ENCODE data around the gene OR6B3.
A peak's percentile ranks its signal among the peaks of the same experiment; 100 is the strongest.

Gene OR6B3

GRCh38 chr2:240055177-240055917 is 2.0 kb upstream of the OR6B3 start:
- no peaks in the 10 kb centered on the region for H3F3A ChIP-seq (ENCODE audit: low read depth)
- no peaks in the 10 kb centered on the region for H3K9me3 ChIP-seq (ENCODE audit: insufficient read depth, low read depth, low read length)
- no peaks in the 10 kb centered on the region for H3K27me3 ChIP-seq (ENCODE audit: insufficient read depth, low read length, poor library complexity, severe bottlenecking)
- no peak overlapping the region for H3K9ac ChIP-seq (ENCODE audit: low read depth, low read length, poor library complexity, severe bottlenecking)
- no peak overlapping the region for H3K4me2 ChIP-seq (ENCODE audit: low read depth, low read length, poor library complexity, severe bottlenecking)
- no peak overlapping the region for H3K4me3 ChIP-seq (ENCODE audit: low read length, poor library complexity, severe bottlenecking)
- no peaks in the 10 kb centered on the region for H3K4me1 ChIP-seq (ENCODE audit: insufficient read depth, low read length, poor library complexity, severe bottlenecking)
- TF ChIP-seq EZH2phosphoT487 (IDR thresholded peaks at IDR 0.05; ENCODE audit: borderline replicate concordance) (no peak), CTCF (conservative IDR thresholded peaks at IDR 0.05; ENCODE audit: low read length) (no peak)
- H3K9me2 ChIP-seq (replicated peaks; ENCODE audit: low read depth, low read length): no peaks in the 10 kb centered on the region
- no peaks in the 10 kb centered on the region for H4K20me1 ChIP-seq (ENCODE audit: insufficient read depth, low read length, poor library complexity, severe bottlenecking)
- H3K36me3 ChIP-seq (ENCODE audit: insufficient read depth, low read length): no peaks in the 10 kb centered on the region
- H3K79me2 ChIP-seq (ENCODE audit: insufficient read depth, low read length): no peaks in the 10 kb centered on the region
- peak overlapping the region; percentile 64 for H2AFZ ChIP-seq (ENCODE audit: low read length)

DNA sequence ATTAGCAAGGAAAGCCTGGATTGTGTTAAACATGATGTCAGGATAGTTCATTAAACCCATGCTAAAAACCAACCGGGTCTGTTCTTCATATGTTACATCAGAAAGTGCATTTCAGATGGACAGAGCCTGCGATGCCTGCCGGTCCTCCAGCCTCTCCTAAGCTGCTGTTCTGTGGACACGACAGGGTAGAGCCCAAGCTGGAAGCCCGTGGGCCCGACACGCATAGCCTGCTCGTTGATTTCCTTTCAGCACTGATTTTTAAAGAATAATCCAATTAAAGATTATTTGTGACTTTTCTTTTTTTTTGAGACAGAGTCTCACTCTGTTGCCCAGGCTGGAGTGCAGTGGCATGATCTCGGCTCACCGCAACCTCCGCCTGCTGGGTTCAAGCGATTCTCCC is 797 bp downstream of the OR6B3 start:
- H3K27me3 ChIP-seq (ENCODE audit: insufficient read depth, low read length, poor library complexity, severe bottlenecking): no peaks in the 10 kb centered on the region
- H3K4me2 ChIP-seq (ENCODE audit: low read depth, low read length, poor library complexity, severe bottlenecking): no peak overlapping the region
- no peaks in the 10 kb centered on the region for H3K79me2 ChIP-seq (ENCODE audit: insufficient read depth, low read length)
- H3K36me3 ChIP-seq (ENCODE audit: insufficient read depth, low read length): no peaks in the 10 kb centered on the region
- no peak for TF ChIP-seq EZH2phosphoT487 (IDR thresholded peaks at IDR 0.05; ENCODE audit: borderline replicate concordance)
- no peak for TF ChIP-seq CTCF (conservative IDR thresholded peaks at IDR 0.05; ENCODE audit: low read length)
- no peaks in the 10 kb centered on the region for H4K20me1 ChIP-seq (ENCODE audit: insufficient read depth, low read length, poor library complexity, severe bottlenecking)
- H3K9me3 ChIP-seq (ENCODE audit: insufficient read depth, low read depth, low read length): no peaks in the 10 kb centered on the region
- H3K4me3 ChIP-seq (ENCODE audit: low read length, poor library complexity, severe bottlenecking): no peak overlapping the region
- H3K4me1 ChIP-seq (ENCODE audit: insufficient read depth, low read length, poor library complexity, severe bottlenecking): no peaks in the 10 kb centered on the region
- no peak overlapping the region for H2AFZ ChIP-seq (ENCODE audit: low read length)
- H3K9ac ChIP-seq (ENCODE audit: low read depth, low read length, poor library complexity, severe bottlenecking): no peak overlapping the region
- H3F3A ChIP-seq (ENCODE audit: low read depth): no peaks in the 10 kb centered on the region
- no peaks in the 10 kb centered on the region for H3K9me2 ChIP-seq (replicated peaks; ENCODE audit: low read depth, low read length)

DNA sequence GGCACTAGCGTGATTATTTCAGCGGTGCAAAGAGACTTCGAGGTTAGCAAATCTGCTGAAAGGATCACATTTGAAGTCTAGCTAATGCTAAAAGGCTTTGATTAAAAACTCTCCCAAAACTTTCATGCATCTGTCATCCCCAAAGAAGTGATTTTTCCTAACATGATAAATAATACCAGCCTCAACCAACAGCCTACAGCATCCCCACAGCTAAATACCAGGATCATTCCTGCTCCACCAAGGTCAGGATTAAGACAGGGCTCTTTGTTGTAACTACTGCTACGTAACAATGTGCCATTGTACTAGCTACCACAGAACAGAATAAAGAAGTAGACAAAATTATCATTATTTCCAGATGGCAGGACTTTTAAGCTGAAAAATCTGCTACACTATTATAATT is 1.6 kb downstream of the OR6B3 start:
- no peak overlapping the region for H3K9ac ChIP-seq (ENCODE audit: low read depth, low read length, poor library complexity, severe bottlenecking)
- H3F3A ChIP-seq (ENCODE audit: low read depth): no peaks in the 10 kb centered on the region
- no peaks in the 10 kb centered on the region for H3K36me3 ChIP-seq (ENCODE audit: insufficient read depth, low read length)
- no peaks in the 10 kb centered on the region for H3K9me2 ChIP-seq (replicated peaks; ENCODE audit: low read depth, low read length)
- no peaks in the 10 kb centered on the region for H3K4me1 ChIP-seq (ENCODE audit: insufficient read depth, low read length, poor library complexity, severe bottlenecking)
- H2AFZ ChIP-seq (ENCODE audit: low read length): no peak overlapping the region
- no peaks in the 10 kb centered on the region for H4K20me1 ChIP-seq (ENCODE audit: insufficient read depth, low read length, poor library complexity, severe bottlenecking)
- no peak overlapping the region for H3K4me2 ChIP-seq (ENCODE audit: low read depth, low read length, poor library complexity, severe bottlenecking)
- TF ChIP-seq EZH2phosphoT487 (IDR thresholded peaks at IDR 0.05; ENCODE audit: borderline replicate concordance) (no peak), CTCF (conservative IDR thresholded peaks at IDR 0.05; ENCODE audit: low read length) (no peak)
- no peaks in the 10 kb centered on the region for H3K9me3 ChIP-seq (ENCODE audit: insufficient read depth, low read depth, low read length)
- no peaks in the 10 kb centered on the region for H3K79me2 ChIP-seq (ENCODE audit: insufficient read depth, low read length)
- no peak overlapping the region for H3K4me3 ChIP-seq (ENCODE audit: low read length, poor library complexity, severe bottlenecking)
- H3K27me3 ChIP-seq (ENCODE audit: insufficient read depth, low read length, poor library complexity, severe bottlenecking): no peaks in the 10 kb centered on the region

All from Loucy (cell line).